Liver (tissue), 9 donors: ENCODE measurements around the gene ELP5. TPM values are rescaled to one million over a fixed set of nuclear protein-coding genes. Genes with fewer than 3 reads are reported as not detected.
A peak's percentile ranks its signal among the peaks of the same experiment; 100 is the strongest.

Experiments
- DNase-seq: peaks from one replicate; pipeline ENCODE4 v3.0.0-alpha.2; 2017; ENCODE audit warnings: low spot score
- H3K27ac ChIP-seq, 2 donors: one replicate each; pipeline ENCODE4 v1.7.0; 2013; ENCODE audit warnings: inconsistent platforms in 2 of 2, low read length in 2 of 2, control low read depth in 1 of 2, low read depth in 1 of 2, mild to moderate bottlenecking in 1 of 2
- H3K27me3 ChIP-seq, 4 donors: one replicate each; pipeline versions ENCODE4 v1.6.1 to v1.7.0; 2013; ENCODE audit warnings: low read length in 3 of 4, inconsistent platforms in 1 of 4, mild to moderate bottlenecking in 1 of 4, moderate library complexity in 1 of 4; ENCODE audit not compliant: control insufficient read depth in 4 of 4, insufficient read depth in 4 of 4
- H3K36me3 ChIP-seq, 4 donors: one replicate each; pipeline versions ENCODE4 v1.6.1 to v1.7.0; 2013; ENCODE audit warnings: low read length in 3 of 4, mild to moderate bottlenecking in 3 of 4, low read depth in 1 of 4, moderate library complexity in 1 of 4; ENCODE audit not compliant: control insufficient read depth in 4 of 4, insufficient read depth in 3 of 4
- H3K4me1 ChIP-seq, 4 donors: one replicate each; pipeline versions ENCODE4 v1.6.1 to v1.7.0; 2013; ENCODE audit warnings: low read length in 3 of 4, mild to moderate bottlenecking in 3 of 4, moderate library complexity in 1 of 4; ENCODE audit not compliant: control insufficient read depth in 4 of 4, insufficient read depth in 4 of 4
- H3K4me3 ChIP-seq, 3 donors: one replicate each; pipeline versions ENCODE4 v1.6.1 to v1.7.0; 2013; ENCODE audit warnings: low read length in 3 of 3, control low read depth in 1 of 3, low read depth in 1 of 3, mild to moderate bottlenecking in 1 of 3
- H3K9ac ChIP-seq, 2 donors: one replicate each; pipeline ENCODE4 v1.7.0; 2013; ENCODE audit warnings: low read length in 2 of 2, mild to moderate bottlenecking in 2 of 2, moderate library complexity in 2 of 2, control low read depth in 1 of 2, low read depth in 1 of 2
- H3K9me3 ChIP-seq, 4 donors: one replicate each; pipeline versions ENCODE4 v1.6.1 to v1.7.0; 2013; ENCODE audit warnings: low read length in 3 of 4; ENCODE audit not compliant: control insufficient read depth in 4 of 4
- ATF3 ChIP-seq: IDR thresholded peaks from 2 replicates; pipeline ENCODE4 v1.6.1; 2016; ENCODE audit warnings: antibody characterized with exemption
- CTCF ChIP-seq: fragments of 150-350 bp; IDR thresholded peaks from 2 replicates; pipeline ENCODE4 v1.5.1; 2017; ENCODE audit warnings: improper control_type of control experiment, low read depth, low read length; ENCODE audit not compliant: missing input control
- FOXA1 ChIP-seq: IDR thresholded peaks from 2 replicates; pipeline ENCODE4 v1.6.1; 2016; ENCODE audit warnings: antibody characterized with exemption
- GABPA ChIP-seq, 2 donors: IDR thresholded peaks in 1 of 2; conservative IDR thresholded peaks in 1 of 2; 2 replicates each; pipeline ENCODE4 v1.6.1; 2016; ENCODE audit warnings: antibody characterized with exemption in 2 of 2, mild to moderate bottlenecking in 1 of 2, moderate library complexity in 1 of 2
- HNF4A ChIP-seq, 2 donors: conservative IDR thresholded peaks; 2 replicates each; pipeline ENCODE4 v1.6.1; 2016; ENCODE audit warnings: antibody characterized with exemption in 2 of 2, mild to moderate bottlenecking in 2 of 2
- HNF4G ChIP-seq: IDR thresholded peaks from 2 replicates; pipeline ENCODE4 v1.6.1; 2016; ENCODE audit warnings: antibody characterized with exemption
- JUND ChIP-seq, 2 donors: IDR thresholded peaks; 2 replicates each; pipeline ENCODE4 v1.6.1; 2016; ENCODE audit warnings: antibody characterized with exemption in 2 of 2
- NR2F2 ChIP-seq: IDR thresholded peaks from 2 replicates; pipeline ENCODE4 v1.6.1; 2016; ENCODE audit warnings: antibody characterized with exemption
- RAD21 ChIP-seq, 2 donors: IDR thresholded peaks; 2 replicates each; pipeline ENCODE4 v1.6.1; 2016; ENCODE audit warnings: antibody characterized with exemption in 2 of 2, mild to moderate bottlenecking in 2 of 2
- RXRA ChIP-seq, 2 donors: IDR thresholded peaks; 2 replicates each; pipeline ENCODE4 v1.6.1; 2017 to 2018; ENCODE audit warnings: antibody characterized with exemption in 2 of 2, mild to moderate bottlenecking in 1 of 2
- SP1 ChIP-seq: IDR thresholded peaks from 2 replicates; pipeline ENCODE4 v1.6.1; 2018; ENCODE audit warnings: antibody characterized with exemption, mild to moderate bottlenecking
- TAF1 ChIP-seq: conservative IDR thresholded peaks from 2 replicates; pipeline ENCODE4 v1.6.1; 2016; ENCODE audit warnings: antibody characterized with exemption, mild to moderate bottlenecking
- YY1 ChIP-seq: IDR thresholded peaks from 2 replicates; pipeline ENCODE4 v1.6.1; 2016; ENCODE audit warnings: antibody characterized with exemption, mild to moderate bottlenecking
- WGBS: extraction: QIAGEN DNeasy Blood & Tissue Kit; methylation state at CpG from one replicate; pipeline ENCODE4 v1.1.7; 2013; 5-methylcytosine and 5-hydroxymethylcytosine counted together
- polyA plus RNA-seq, 2 donors: library from polyadenylated mRNA; stranded (reverse) in 1 of 2; unstranded in 1 of 2; fragments of 200-250 nt in 1 of 2; fragments of >200 nt in 1 of 2; fragmentation: Nextera tagmentation in 1 of 2; extraction: Ambion mirVana in 1 of 2; gene quantifications; one replicate each; pipeline versions ENCODE4 v1.2.1 to v1.2.3, GENCODE V29; 2013 to 2015
- total RNA-seq, 2 donors: library from RNA; depleted of rRNA; stranded (reverse); fragments of >200 nt; gene quantifications; one replicate each; pipeline ENCODE4 v1.2.3, GENCODE V29; 2014
- TF ChIP-seq, protein P1 (sequence below): IDR thresholded peaks from 2 replicates; pipeline ENCODE4 v1.6.1; 2016; ENCODE audit warnings: antibody characterized with exemption, mild to moderate bottlenecking
- TF ChIP-seq, protein P2 (sequence below): IDR thresholded peaks from 2 replicates; pipeline ENCODE4 v1.6.1; 2016; ENCODE audit warnings: antibody characterized with exemption
- donor health status: healthy.
- donor health status: healthy.
- donor health status: healthy.
- donor health status: healthy.
- donor health status: healthy.

ELP5 gene
- total and polyA plus RNA-seq, 4 donors, result 19.3 to 38.4 (median 26.6) TPM

- Histone ChIP-seq H3K4me1 (peaks cover 11 to 31% (median 21%) of the 10 kb centered on the region in 4 donors), H3K27ac (peak overlapping the region; percentile 74 to 78), H3K9ac (no peak overlapping the region)
These were observed 36.8 kb upstream of the ELP5 start for GRCh38 chr17:7215136-7215638.

DNA sequence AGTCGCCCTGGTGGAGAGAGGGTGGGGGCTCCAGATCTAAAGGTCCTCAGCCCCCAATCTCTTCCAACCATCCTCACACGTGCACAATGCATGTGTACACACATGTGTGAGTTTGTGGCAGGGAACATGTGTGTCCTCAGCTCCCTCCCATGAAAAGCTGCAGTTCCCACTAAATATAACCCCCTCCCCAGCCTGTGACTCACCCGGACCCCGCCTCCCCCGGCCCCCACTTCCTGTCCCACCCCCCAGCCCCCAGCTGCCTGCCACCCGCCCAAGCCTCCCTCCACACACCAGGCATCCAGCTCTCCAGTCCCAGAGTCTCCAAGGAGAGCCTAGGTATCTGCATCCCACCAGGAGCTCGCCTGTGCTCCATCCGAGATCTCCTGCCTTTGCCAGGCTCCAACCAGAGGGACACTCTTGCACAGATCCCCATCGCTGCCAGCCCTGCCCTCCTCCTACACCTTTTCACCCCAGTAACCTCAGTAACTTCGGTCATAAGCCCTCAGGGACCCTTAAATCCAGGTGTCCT, 36.3 kb upstream of the ELP5 start:
- no peak for DNase-seq
- no peak overlapping the region for H3K4me3 ChIP-seq
- TF ChIP-seq HNF4G (no peak), CTCF (no peak), FOXA1 (no peak), GABPA (IDR thresholded peaks at IDR 0.05 in 1 of 2, conservative IDR thresholded peaks at IDR 0.05 in 1 of 2) (no peak), RXRA (IDR thresholded peaks at IDR 0.05) (no peak), RAD21 (IDR thresholded peaks at IDR 0.05) (no peak), JUND (IDR thresholded peaks at IDR 0.05) (no peak)
- peak overlapping the region in 1 of 2 donors; percentile 78 for H3K27ac ChIP-seq
- WGBS, result 42% methylated on average over 10 of the region's 10 CpGs
- H3K9me3 ChIP-seq, result no peaks in the 10 kb centered on the region
- no peak overlapping the region for H3K9ac ChIP-seq
- H3K36me3 ChIP-seq, result no peaks in the 10 kb centered on the region
- H3K27me3 ChIP-seq, result no peaks in the 10 kb centered on the region
- H3K4me1 ChIP-seq, result peaks cover 11 to 35% (median 25%) of the 10 kb centered on the region in 4 donors

More at GRCh38 chr17:7215136-7215638, 36.8 kb upstream of the ELP5 start:
- no peak for DNase-seq
- Histone ChIP-seq H3K36me3 (no peaks in the 10 kb centered on the region), H3K27me3 (no peaks in the 10 kb centered on the region), H3K9me3 (no peaks in the 10 kb centered on the region), H3K4me3 (no peak overlapping the region)
- 36% methylated on average over 9 of the region's 9 CpGs for WGBS
- TF ChIP-seq RXRA (IDR thresholded peaks at IDR 0.05) (peak in 1 of 2 donors; percentile 8), SP1 (no peak)
- TF ChIP-seq, protein P1, sequence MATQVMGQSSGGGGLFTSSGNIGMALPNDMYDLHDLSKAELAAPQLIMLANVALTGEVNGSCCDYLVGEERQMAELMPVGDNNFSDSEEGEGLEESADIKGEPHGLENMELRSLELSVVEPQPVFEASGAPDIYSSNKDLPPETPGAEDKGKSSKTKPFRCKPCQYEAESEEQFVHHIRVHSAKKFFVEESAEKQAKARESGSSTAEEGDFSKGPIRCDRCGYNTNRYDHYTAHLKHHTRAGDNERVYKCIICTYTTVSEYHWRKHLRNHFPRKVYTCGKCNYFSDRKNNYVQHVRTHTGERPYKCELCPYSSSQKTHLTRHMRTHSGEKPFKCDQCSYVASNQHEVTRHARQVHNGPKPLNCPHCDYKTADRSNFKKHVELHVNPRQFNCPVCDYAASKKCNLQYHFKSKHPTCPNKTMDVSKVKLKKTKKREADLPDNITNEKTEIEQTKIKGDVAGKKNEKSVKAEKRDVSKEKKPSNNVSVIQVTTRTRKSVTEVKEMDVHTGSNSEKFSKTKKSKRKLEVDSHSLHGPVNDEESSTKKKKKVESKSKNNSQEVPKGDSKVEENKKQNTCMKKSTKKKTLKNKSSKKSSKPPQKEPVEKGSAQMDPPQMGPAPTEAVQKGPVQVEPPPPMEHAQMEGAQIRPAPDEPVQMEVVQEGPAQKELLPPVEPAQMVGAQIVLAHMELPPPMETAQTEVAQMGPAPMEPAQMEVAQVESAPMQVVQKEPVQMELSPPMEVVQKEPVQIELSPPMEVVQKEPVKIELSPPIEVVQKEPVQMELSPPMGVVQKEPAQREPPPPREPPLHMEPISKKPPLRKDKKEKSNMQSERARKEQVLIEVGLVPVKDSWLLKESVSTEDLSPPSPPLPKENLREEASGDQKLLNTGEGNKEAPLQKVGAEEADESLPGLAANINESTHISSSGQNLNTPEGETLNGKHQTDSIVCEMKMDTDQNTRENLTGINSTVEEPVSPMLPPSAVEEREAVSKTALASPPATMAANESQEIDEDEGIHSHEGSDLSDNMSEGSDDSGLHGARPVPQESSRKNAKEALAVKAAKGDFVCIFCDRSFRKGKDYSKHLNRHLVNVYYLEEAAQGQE, result no peak

GRCh38 chr17:7216242-7217112, 35.5 kb upstream of the ELP5 start:
- WGBS, result 40% methylated on average over 7 of the region's 7 CpGs
- Histone ChIP-seq H3K36me3 (peaks cover 0 to 6% (median 2%) of the 10 kb centered on the region in 4 donors), H3K4me3 (peak overlapping the region in 1 of 3 donors; percentile 33), H3K27ac (no peak overlapping the region), H3K27me3 (no peaks in the 10 kb centered on the region), H3K9ac (no peak overlapping the region), H3K9me3 (no peaks in the 10 kb centered on the region), H3K4me1 (peaks cover 11 to 42% (median 32%) of the 10 kb centered on the region in 4 donors)
- no peak for DNase-seq
- TF ChIP-seq RXRA (IDR thresholded peaks at IDR 0.05) (no peak), HNF4A (conservative IDR thresholded peaks at IDR 0.05) (no peak), CTCF (no peak), ATF3 (no peak), JUND (IDR thresholded peaks at IDR 0.05) (no peak), RAD21 (IDR thresholded peaks at IDR 0.05) (no peak), NR2F2 (no peak), SP1 (no peak), HNF4G (no peak), FOXA1 (no peak), TAF1 (no peak), YY1 (no peak)
- TF ChIP-seq, protein P2, sequence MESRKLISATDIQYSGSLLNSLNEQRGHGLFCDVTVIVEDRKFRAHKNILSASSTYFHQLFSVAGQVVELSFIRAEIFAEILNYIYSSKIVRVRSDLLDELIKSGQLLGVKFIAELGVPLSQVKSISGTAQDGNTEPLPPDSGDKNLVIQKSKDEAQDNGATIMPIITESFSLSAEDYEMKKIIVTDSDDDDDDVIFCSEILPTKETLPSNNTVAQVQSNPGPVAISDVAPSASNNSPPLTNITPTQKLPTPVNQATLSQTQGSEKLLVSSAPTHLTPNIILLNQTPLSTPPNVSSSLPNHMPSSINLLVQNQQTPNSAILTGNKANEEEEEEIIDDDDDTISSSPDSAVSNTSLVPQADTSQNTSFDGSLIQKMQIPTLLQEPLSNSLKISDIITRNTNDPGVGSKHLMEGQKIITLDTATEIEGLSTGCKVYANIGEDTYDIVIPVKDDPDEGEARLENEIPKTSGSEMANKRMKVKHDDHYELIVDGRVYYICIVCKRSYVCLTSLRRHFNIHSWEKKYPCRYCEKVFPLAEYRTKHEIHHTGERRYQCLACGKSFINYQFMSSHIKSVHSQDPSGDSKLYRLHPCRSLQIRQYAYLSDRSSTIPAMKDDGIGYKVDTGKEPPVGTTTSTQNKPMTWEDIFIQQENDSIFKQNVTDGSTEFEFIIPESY, result no peak
